SK-N-SH treated with all-trans-retinoic acid at 6 μM for 48 hours (cell line): ENCODE measurements around the gene ABR.

Source experiments
- CSDC2 ChIP-seq: fragments of 250-450 bp; sonication (Bioruptor Pico); IDR thresholded peaks from 2 replicates; pipeline ENCODE4 v1.5.0; 2020; ENCODE audit warnings: mild to moderate bottlenecking, moderate library complexity
- TCF4 ChIP-seq: fragments of 250-450 bp; sonication (Bioruptor Pico); IDR thresholded peaks from 2 replicates; pipeline ENCODE4 v1.8.0; 2021; ENCODE audit warnings: mild to moderate bottlenecking, moderate library complexity, borderline replicate concordance
- ZC3H10 ChIP-seq: fragments of 250-450 bp; sonication (Bioruptor Pico); IDR thresholded peaks from 2 replicates; pipeline ENCODE4 v1.5.1; 2021; ENCODE audit warnings: mild to moderate bottlenecking, moderate library complexity
- ZFP30 ChIP-seq: fragments of 450-650 bp; formaldehyde crosslinking; IDR thresholded peaks from 2 replicates; pipeline ENCODE4 v1.5.0; 2022; ENCODE audit warnings: mild to moderate bottlenecking, moderate library complexity

- no peak for TF ChIP-seq ZC3H10 (CRISPR knock-in tag)
- TF ChIP-seq CSDC2 (CRISPR knock-in tag): no peak
- no peak for TF ChIP-seq ZFP30 (CRISPR knock-in tag)
- no peak for TF ChIP-seq TCF4 (CRISPR knock-in tag)
These were observed 17.6 kb upstream of the ABR start for GRCh38 chr17:1197379-1197778.
